Retina (tissue), 1 donor: ENCODE results near the gene DHCR24.

Experiments
- DNase-seq: peaks from one replicate; pipeline ENCODE4 v3.0.0-alpha.2; 2016

Gene DHCR24

GRCh38 chr1:54842963-54843362 lies 44.0 kb downstream of the DHCR24 start:
- no peak for DNase-seq

GRCh38 chr1:54842206-54842915 lies 44.6 kb downstream of the DHCR24 start:
- DNase-seq, result no peak

- DNase-seq, result no peak
These were observed 47.2 kb downstream of the DHCR24 start for GRCh38 chr1:54839824-54840223.

GRCh38 chr1:54838565-54839180 lies 48.3 kb downstream of the DHCR24 start:
- no peak for DNase-seq

GRCh38 chr1:54837002-54837853 lies 49.8 kb downstream of the DHCR24 start:
- DNase-seq, result no peak

GRCh38 chr1:54836594-54836993 lies 50.4 kb downstream of the DHCR24 start:
- DNase-seq, result no peak

- DNase-seq, result no peak
These were observed 51.0 kb downstream of the DHCR24 start for GRCh38 chr1:54835970-54836369.

- no peak for DNase-seq
These were observed 51.7 kb downstream of the DHCR24 start for GRCh38 chr1:54835131-54835898.

GRCh38 chr1:54834007-54834541 lies 52.9 kb downstream of the DHCR24 start:
- no peak for DNase-seq

- DNase-seq, result no peak
These were observed 53.9 kb downstream of the DHCR24 start for GRCh38 chr1:54833121-54833520.

GRCh38 chr1:54826226-54826816 lies 60.7 kb downstream of the DHCR24 start:
- DNase-seq, result no peak

GRCh38 chr1:54825696-54826095 lies 61.3 kb downstream of the DHCR24 start:
- no peak for DNase-seq

GRCh38 chr1:54823670-54824069 lies 63.3 kb downstream of the DHCR24 start:
- no peak for DNase-seq

- no peak for DNase-seq
These were observed 67.3 kb downstream of the DHCR24 start for GRCh38 chr1:54819733-54820132.

GRCh38 chr1:54819195-54819536 lies 67.8 kb downstream of the DHCR24 start:
- no peak for DNase-seq

- DNase-seq, result no peak
These were observed 68.4 kb downstream of the DHCR24 start for GRCh38 chr1:54818461-54819194.

- no peak for DNase-seq
These were observed 70.0 kb downstream of the DHCR24 start for GRCh38 chr1:54816951-54817350.

- no peak for DNase-seq
These were observed 70.9 kb downstream of the DHCR24 start for GRCh38 chr1:54816130-54816529.

- no peak for DNase-seq
These were observed 71.7 kb downstream of the DHCR24 start for GRCh38 chr1:54815086-54815876.

GRCh38 chr1:54814571-54814970 lies 72.4 kb downstream of the DHCR24 start:
- DNase-seq, result no peak

GRCh38 chr1:54814126-54814498 lies 72.9 kb downstream of the DHCR24 start:
- no peak for DNase-seq
